ENCODE measurements around the gene GALNT16. TPM values are rescaled to one million over a fixed set of nuclear protein-coding genes. Genes with fewer than 3 reads are reported as not detected.

GALNT16 gene
- total RNA-seq, 1 donor from 2014 or later: 0.35 TPM

GRCh38 chr14:69263364-69263763 is 3.4 kb downstream of the GALNT16 start:
- no peak overlapping the region for H3K4me3 ChIP-seq (ENCODE audit: low read depth, low read length)
- no peak for DNase-seq (ENCODE audit: low read depth)
- TF ChIP-seq, protein P1, sequence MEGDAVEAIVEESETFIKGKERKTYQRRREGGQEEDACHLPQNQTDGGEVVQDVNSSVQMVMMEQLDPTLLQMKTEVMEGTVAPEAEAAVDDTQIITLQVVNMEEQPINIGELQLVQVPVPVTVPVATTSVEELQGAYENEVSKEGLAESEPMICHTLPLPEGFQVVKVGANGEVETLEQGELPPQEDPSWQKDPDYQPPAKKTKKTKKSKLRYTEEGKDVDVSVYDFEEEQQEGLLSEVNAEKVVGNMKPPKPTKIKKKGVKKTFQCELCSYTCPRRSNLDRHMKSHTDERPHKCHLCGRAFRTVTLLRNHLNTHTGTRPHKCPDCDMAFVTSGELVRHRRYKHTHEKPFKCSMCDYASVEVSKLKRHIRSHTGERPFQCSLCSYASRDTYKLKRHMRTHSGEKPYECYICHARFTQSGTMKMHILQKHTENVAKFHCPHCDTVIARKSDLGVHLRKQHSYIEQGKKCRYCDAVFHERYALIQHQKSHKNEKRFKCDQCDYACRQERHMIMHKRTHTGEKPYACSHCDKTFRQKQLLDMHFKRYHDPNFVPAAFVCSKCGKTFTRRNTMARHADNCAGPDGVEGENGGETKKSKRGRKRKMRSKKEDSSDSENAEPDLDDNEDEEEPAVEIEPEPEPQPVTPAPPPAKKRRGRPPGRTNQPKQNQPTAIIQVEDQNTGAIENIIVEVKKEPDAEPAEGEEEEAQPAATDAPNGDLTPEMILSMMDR (conservative IDR thresholded peaks at IDR 0.05; ENCODE audit: low read depth, low read length): no peak

- DNase-seq (ENCODE audit: low read depth): no peak
- TF ChIP-seq, protein P1 (conservative IDR thresholded peaks at IDR 0.05; ENCODE audit: low read depth, low read length): no peak
Observed at GRCh38 chr14:69263771-69264170, 3.8 kb downstream of the GALNT16 start.

DNA sequence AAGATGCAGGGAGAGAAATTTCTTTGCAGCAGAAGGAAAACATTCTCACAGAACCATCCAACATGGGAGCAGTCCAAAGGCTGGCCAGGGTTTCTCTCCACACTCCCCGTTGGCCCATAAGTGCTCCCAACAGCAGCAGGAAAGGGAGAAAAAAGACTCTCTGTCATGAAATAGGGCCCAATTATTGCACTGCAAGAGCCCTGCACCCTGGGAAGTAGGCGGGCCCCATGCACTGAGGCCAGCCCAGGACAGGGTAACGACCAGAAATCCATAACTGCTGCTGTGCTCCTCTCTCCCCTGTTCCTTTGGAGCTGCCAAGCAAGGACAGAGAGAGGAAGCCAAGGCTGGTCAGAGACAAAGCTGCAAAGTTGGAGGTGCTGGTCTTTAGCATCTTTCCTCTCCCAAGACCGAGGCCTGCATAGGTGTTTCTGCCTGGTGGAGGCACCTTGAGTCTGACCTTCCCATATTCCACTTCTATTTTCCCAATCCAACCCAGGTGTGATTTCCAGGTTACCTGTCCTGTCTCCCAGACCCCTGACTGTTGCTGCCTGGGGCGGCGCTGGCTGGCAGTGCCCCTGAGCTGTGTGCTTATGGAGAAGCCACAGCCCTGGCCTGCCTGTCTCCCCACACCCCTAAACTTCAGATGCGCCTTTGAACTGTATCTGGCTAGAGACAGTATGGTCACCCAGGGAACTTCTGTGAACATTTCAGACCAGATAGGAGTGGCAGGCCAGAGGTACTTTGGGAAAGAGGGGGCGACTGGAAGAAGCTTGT is 6.8 kb downstream of the GALNT16 start:
- DNase-seq (ENCODE audit: low read depth): no peak
- no peak overlapping the region for H3K4me3 ChIP-seq (ENCODE audit: low read depth, low read length)
- TF ChIP-seq, protein P1 (conservative IDR thresholded peaks at IDR 0.05; ENCODE audit: low read depth, low read length): no peak

More at GRCh38 chr14:69263771-69264170, 3.8 kb downstream of the GALNT16 start:
- no peak overlapping the region for H3K4me3 ChIP-seq (ENCODE audit: low read depth, low read length)

- TF ChIP-seq, protein P1 (conservative IDR thresholded peaks at IDR 0.05; ENCODE audit: low read depth, low read length): no peak
- H3K4me3 ChIP-seq (ENCODE audit: low read depth, low read length): no peak overlapping the region
- DNase-seq (ENCODE audit: low read depth): no peak
Observed at GRCh38 chr14:69267492-69267891, 7.5 kb downstream of the GALNT16 start.

- no peak overlapping the region for H3K4me3 ChIP-seq (ENCODE audit: low read depth, low read length)
- DNase-seq (ENCODE audit: low read depth): no peak
- TF ChIP-seq, protein P1 (conservative IDR thresholded peaks at IDR 0.05; ENCODE audit: low read depth, low read length): no peak
Observed at GRCh38 chr14:69268223-69268622, 8.3 kb downstream of the GALNT16 start.

- no peak overlapping the region for H3K4me3 ChIP-seq (ENCODE audit: low read depth, low read length)
- DNase-seq (ENCODE audit: low read depth): no peak
- TF ChIP-seq, protein P1 (conservative IDR thresholded peaks at IDR 0.05; ENCODE audit: low read depth, low read length): no peak
Observed at GRCh38 chr14:69268763-69269162, 8.8 kb downstream of the GALNT16 start.

DNA sequence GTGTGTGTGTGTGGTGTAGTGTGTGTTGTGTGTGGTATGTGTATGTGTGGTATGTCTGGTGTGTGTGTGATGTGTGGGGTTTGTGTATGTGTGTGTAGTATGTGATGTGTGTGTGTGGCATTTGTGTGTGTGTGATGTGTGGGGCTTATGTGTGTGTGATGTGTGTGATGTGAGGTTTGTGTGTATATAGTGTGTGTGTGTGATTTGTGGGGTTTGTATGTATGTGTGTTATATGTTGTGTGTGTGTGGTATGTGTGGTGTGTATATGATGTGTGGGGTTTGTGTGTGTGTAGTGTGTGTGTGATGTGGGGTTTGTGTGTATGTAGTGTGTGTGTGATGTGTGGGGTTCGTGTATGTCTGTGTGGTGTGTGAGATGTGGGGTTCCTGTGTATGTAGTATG is 9.4 kb downstream of the GALNT16 start:
- H3K4me3 ChIP-seq (ENCODE audit: low read depth, low read length): no peak overlapping the region
- no peak for DNase-seq (ENCODE audit: low read depth)
- TF ChIP-seq, protein P1 (conservative IDR thresholded peaks at IDR 0.05; ENCODE audit: low read depth, low read length): no peak
